Cardiac muscle cell (in vitro differentiated cells and primary cell): Measurements from ENCODE around the gene CHP1. TPM values are rescaled to one million over a fixed set of nuclear protein-coding genes. Genes with fewer than 3 reads are reported as not detected.
"Not testable (repeated sequence)": the region's sequence is repeated elsewhere in the genome, so short reads cannot be mapped to it uniquely, and the experiment has no call there.

Experiments used
- DNase-seq, 2 donors: peaks; one replicate each; pipeline versions ENCODE4 v3.0.0 to v3.0.0-alpha.2; 2010 to 2017; ENCODE audit warnings: low read depth in 1 of 2, low spot score in 1 of 2
- H3K27ac ChIP-seq: fragments of 200-600 bp; sonication (generic); 2 replicates; pipeline ENCODE4 v1.5.1; 2016
- H3K27me3 ChIP-seq: fragments of 200-600 bp; sonication (generic); 2 replicates; pipeline ENCODE4 v1.6.0; 2016; ENCODE audit warnings: control low read depth
- H3K36me3 ChIP-seq: fragments of 200-600 bp; sonication (generic); 2 replicates; pipeline ENCODE4 v1.5.1; 2016; ENCODE audit warnings: control low read depth
- H3K4me1 ChIP-seq: fragments of 200-600 bp; sonication (generic); 2 replicates; pipeline ENCODE4 v1.8.1; 2017; ENCODE audit warnings: low read depth, mild to moderate bottlenecking, mixed run types
- H3K4me3 ChIP-seq: fragments of 200-600 bp; sonication (generic); 2 replicates; pipeline ENCODE4 v1.5.1; 2016; ENCODE audit warnings: mild to moderate bottlenecking
- H3K9me3 ChIP-seq: fragments of 200-600 bp; sonication (generic); 2 replicates; pipeline ENCODE4 v1.5.1; 2017; ENCODE audit warnings: low read depth, mild to moderate bottlenecking, control low read depth
- CTCF ChIP-seq: IDR thresholded peaks from 2 replicates; pipeline ENCODE4 v1.5.1; 2012; ENCODE audit warnings: low read depth, mild to moderate bottlenecking, low read length
- polyA plus RNA-seq: library from polyadenylated mRNA; unstranded; fragments of >200 nt; fragmentation: Nextera tagmentation; extraction: Ambion mirVana; gene quantifications from 2 replicates; pipeline ENCODE4 v1.2.1, GENCODE V29; 2016
- total RNA-seq: library from RNA; depleted of rRNA; stranded (reverse); fragments of >200 nt; gene quantifications from 2 replicates; pipeline ENCODE4 v1.2.3, GENCODE V29; 2016

Gene CHP1
- total and polyA plus RNA-seq, 2 experiments from 2014 or later, result 32.9 to 233 TPM

- no peak for DNase-seq
- Histone ChIP-seq H3K4me1 (no peaks in the 10 kb centered on the region), H3K27ac (peak overlapping the region; percentile 63), H3K36me3 (peaks cover 6% of the 10 kb centered on the region), H3K27me3 (no peaks in the 10 kb centered on the region), H3K4me3 (no peak overlapping the region), H3K9me3 (no peaks in the 10 kb centered on the region)
- no peak for TF ChIP-seq CTCF
Observed at GRCh38 chr15:41307679-41308078, 76.6 kb downstream of the CHP1 start.

- no peak for DNase-seq
- Histone ChIP-seq H3K4me3 (no peak overlapping the region), H3K36me3 (peaks cover 10% of the 10 kb centered on the region), H3K9me3 (no peaks in the 10 kb centered on the region), H3K27me3 (no peaks in the 10 kb centered on the region), H3K27ac (no peak overlapping the region), H3K4me1 (no peaks in the 10 kb centered on the region)
- no peak for TF ChIP-seq CTCF
Observed at GRCh38 chr15:41309226-41309905, 78.3 kb downstream of the CHP1 start.

DNA sequence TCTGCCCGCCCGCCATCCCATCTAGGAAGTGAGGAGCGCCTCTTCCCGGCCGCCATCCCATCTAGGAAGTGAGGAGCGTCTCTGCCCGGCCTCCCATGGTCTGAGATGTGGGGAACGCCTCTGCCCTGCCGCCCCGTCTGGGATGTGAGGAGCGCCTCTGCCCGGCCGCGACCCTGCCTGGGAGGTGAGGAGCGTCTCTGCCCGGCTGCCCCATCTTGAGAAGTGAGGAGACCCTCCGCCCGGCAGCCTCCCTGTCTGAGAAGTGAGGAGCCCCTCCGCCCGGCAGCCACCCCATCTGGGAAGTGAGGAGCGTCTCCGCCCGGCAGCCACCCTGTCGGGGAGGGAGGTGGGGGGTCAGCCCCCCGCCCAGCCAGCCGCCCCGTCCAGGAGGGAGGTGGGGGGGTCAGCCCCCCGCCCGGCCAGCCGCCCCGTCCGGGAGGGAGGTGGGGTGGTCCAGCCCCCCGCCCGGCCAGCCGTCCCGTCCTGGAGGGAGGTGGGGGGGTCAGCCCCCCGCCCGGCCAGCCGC, 89.8 kb downstream of the CHP1 start:
- H3K27me3 ChIP-seq, DNase-seq: not testable (repeated sequence)

DNA sequence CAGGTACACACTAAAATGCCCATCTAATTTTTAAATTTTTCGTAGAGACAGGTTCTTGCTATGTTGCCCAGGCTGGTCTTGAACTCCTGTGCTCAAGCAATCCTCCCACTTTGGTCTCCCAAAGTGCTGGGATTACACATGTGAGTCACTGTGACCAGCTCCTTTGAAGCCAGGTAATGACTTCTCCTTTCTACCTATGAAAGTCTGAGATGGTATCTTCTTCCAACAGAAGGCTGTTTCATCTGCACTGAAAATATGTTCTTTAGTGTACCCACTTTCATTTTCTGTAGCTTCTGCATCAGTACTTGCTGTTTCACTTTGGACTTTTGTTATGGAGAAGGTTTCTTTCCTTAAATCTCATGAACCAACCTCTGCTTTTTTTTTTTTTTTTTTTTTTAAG, 92.5 kb downstream of the CHP1 start:
- Histone ChIP-seq H3K27ac (no peak overlapping the region), H3K9me3 (no peaks in the 10 kb centered on the region), H3K4me1 (no peaks in the 10 kb centered on the region), H3K27me3 (no peaks in the 10 kb centered on the region), H3K4me3 (no peak overlapping the region), H3K36me3 (no peaks in the 10 kb centered on the region)
- no peak for DNase-seq
- TF ChIP-seq CTCF, result no peak

More for the DNA sequence above, 89.8 kb downstream of the CHP1 start:
- H3K36me3 ChIP-seq, H3K4me3 ChIP-seq, H3K27ac ChIP-seq, H3K9me3 ChIP-seq, H3K4me1 ChIP-seq: not testable (repeated sequence)

GRCh38 chr15:41331281-41331680, 100.2 kb downstream of the CHP1 start:
- no peak for TF ChIP-seq CTCF
- DNase-seq, result no peak
- peaks cover 3% of the 10 kb centered on the region for H3K4me1 ChIP-seq
- H3K27me3 ChIP-seq, result no peaks in the 10 kb centered on the region
- no peak overlapping the region for H3K27ac ChIP-seq
- H3K4me3 ChIP-seq, result peak overlapping the region; percentile 88
- no peaks in the 10 kb centered on the region for H3K9me3 ChIP-seq
- H3K36me3 ChIP-seq, result no peaks in the 10 kb centered on the region

Other genes starting within 250 kb of the CHP1 start
- gene INO80, start 115.0 kb upstream of the CHP1 start, total RNA-seq, result 14.0 and 18.5 TPM in 2 replicates
- gene INO80, start 115.0 kb upstream of the CHP1 start, polyA plus RNA-seq, result 6.0 and 6.5 TPM in 2 replicates
- gene EXD1, start 511 bp upstream of the CHP1 start, total RNA-seq, result not detected in 2 replicates
- gene EXD1, start 511 bp upstream of the CHP1 start, polyA plus RNA-seq, result not detected in 2 replicates
- 8.0 and 19.8 TPM in 2 replicates for gene OIP5, start 101.3 kb downstream of the CHP1 start, total RNA-seq
- 8.4 and 30.2 TPM in 2 replicates for gene OIP5, start 101.3 kb downstream of the CHP1 start, polyA plus RNA-seq
- gene NUSAP1, start 101.6 kb downstream of the CHP1 start, total RNA-seq, result 37.1 and 198 TPM in 2 replicates
- gene NUSAP1, start 101.6 kb downstream of the CHP1 start, polyA plus RNA-seq, result 28.5 and 173 TPM in 2 replicates
- 27.7 and 40.0 TPM in 2 replicates for gene NDUFAF1, start 171.2 kb downstream of the CHP1 start, total RNA-seq
- 45.4 and 49.5 TPM in 2 replicates for gene NDUFAF1, start 171.2 kb downstream of the CHP1 start, polyA plus RNA-seq
- 31.2 and 39.7 TPM in 2 replicates for gene RTF1, start 185.8 kb downstream of the CHP1 start, total RNA-seq
- gene RTF1, start 185.8 kb downstream of the CHP1 start, polyA plus RNA-seq, result 89.1 and 119 TPM in 2 replicates